ENCODE measurements around the gene COG3.

COG3 gene

DNA sequence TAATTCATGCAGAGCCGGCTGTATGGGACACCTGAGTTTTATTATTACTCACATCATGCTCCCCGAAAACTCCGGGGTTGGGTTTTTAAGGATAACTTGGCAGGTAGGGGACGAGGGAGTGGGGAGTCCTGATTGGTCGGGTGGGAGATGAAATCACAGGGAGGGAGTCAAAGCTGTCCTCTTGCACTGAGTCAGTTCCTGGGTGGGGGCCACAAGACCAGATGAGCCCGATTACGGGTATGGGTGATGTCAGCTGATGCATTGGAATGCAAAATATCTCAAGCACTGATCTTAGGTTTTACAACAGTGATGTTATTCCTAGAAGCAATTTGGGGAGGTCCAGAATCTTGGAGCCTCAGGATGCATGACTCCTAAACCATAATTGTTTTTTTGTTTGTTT is 18.6 kb upstream of the COG3 start:
- DNase-seq (ENCODE audit: low spot score): no peak

DNA sequence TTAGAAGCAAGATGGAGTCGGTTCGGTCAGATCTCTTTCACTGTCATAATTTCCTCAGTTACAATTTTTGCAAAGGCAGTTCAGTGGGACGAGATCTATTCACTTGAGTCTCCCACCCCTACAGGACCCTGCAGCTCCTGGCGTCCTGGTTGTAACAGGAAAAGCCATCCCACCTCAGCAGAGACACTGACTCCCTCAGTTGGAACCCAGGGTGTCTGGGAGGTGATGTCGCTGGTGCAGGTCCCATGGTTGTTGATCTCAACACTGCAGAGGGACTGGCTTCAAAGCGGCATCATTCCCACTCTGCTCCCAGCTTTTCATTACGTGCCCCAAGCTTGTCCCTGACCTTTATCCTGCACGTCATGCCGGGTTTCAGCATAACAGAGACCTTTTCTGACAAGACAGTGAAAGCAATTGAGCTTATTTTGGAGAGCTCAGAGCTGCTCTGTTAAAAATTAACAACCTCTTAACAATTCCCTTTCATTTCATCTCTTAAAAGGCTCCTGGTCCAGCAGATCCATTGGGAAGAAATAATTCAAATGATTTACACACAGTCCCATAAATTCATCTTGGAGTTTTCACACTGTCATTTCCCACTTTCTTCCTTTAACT is 17.6 kb upstream of the COG3 start:
- DNase-seq (ENCODE audit: low spot score): no peak

DNA sequence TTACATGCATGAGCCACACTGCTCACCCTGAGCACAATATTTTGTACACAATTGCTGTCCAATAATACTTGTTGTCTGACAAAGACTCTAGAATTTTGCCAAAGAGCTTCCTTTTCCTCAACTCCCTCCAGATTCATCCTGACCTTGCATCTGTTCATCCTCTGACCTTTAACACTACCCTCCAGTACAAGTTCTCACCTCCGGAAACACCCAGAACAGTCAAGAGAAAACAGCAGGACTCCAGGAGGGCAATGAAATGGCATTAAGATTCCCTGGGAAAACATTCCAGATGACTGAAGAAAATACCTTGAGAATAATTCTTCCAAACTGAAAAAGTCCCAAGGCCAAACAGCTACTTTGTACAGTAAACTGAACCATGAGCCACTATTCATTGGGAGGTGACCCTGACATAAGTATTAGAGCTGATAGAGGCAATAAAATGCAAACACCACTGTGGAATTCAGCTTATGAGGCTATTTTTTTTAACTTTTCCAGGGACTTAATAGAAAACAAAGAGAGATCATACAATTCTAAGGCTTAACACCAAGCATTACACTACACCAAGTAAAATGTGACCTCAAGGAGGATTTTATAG is 15.7 kb upstream of the COG3 start:
- no peak for DNase-seq (ENCODE audit: low spot score)

GRCh38 chr13:45451282-45451681 is 13.5 kb upstream of the COG3 start:
- no peak for DNase-seq (ENCODE audit: low spot score)

- no peak for DNase-seq (ENCODE audit: low spot score)
Measured at GRCh38 chr13:45454204-45454603, 10.5 kb upstream of the COG3 start.

GRCh38 chr13:45456196-45456972 is 8.4 kb upstream of the COG3 start:
- DNase-seq (ENCODE audit: low spot score): peak; percentile 44

DNA sequence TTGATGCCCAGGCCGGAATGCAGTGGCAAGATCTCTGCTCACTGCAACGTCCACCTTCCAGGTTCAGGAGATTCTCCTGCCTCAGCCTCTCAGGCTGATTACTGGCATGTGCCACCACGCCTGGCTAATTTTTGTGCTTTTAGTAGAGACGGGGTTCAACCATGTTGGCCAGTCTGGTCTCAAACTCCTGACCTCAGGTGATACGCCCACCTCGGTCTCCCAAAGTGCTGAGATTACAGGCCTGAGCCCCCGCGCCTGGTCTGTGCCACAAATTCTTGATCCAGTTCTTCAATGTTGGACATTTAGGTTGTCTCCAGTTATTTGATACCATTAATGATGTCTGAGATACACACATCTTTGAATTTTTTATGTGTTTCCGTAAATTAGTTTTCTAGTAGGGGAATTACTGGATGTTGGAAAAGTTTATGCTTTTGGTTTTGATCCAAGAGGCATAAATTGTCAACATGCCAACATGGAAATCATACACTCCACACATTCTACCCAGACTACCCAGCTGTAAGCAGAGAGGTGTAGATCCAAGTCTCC is 525 bp upstream of the COG3 start:
- DNase-seq (ENCODE audit: low spot score): no peak

- no peak for DNase-seq (ENCODE audit: low spot score)
Measured at GRCh38 chr13:45466359-45466758, 1.6 kb downstream of the COG3 start.

- DNase-seq (ENCODE audit: low spot score): no peak
Measured at GRCh38 chr13:45468635-45469034, 3.9 kb downstream of the COG3 start.

GRCh38 chr13:45472171-45472705 is 7.5 kb downstream of the COG3 start:
- DNase-seq (ENCODE audit: low spot score): no peak

DNA sequence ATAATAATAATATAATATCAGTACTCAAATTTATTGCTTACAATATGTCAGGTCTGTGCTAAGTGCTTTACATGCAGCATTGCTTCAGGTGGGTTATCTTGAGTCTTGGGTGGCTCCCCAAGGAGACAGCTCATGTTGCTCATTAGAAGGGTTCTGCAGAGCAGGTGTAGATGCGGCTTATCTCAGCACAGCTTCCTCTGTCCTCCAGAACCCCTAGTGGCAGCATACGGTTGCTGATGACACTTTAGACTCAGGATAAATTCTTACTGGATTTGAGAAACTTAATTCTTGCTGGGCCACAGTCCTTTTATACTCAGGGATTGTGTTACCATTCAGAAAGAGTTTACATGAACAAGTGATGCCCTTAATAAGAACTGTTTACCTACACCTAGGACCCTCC is 8.9 kb downstream of the COG3 start:
- peak; percentile 27 for DNase-seq (ENCODE audit: low spot score)

DNA sequence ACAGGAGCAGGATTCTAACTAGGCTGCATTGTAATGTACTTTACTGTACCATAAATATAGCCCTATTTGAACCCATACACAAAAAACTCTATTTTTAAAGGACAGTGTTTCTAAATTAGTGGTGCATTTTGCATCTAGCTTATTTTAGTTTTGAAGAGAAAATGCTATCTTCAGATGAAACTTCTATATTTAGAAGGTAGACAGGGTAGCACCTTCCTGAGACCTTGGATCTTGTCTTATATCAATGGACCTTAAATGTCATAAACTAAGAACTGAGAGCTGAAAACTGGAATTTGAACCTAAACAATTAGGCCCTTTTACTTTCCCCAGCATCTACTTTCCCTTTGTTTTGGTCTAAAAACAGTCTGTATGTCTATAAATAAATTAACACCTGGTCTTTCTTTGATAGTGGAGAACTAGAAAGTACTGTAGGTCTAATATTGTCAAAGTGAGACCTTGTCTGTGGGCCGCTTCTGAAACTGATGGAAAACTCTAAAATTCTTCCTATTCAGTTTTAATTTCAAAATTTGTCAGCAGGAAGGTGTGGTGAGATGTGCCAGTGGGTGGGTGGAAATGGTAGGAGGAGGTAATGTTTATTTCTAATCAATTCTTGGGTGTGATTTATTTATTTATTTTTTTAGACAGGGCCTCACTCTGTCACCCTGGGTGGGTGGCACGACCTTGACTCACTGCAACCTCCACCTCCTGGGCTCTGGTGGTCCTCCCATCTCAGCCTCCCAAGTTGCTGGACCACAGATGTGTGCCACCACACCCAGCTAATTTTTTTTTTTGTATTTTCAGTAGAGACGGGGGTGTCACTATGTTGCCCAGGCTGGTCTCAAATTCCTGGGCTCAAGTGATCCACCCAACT is 10.1 kb downstream of the COG3 start:
- DNase-seq (ENCODE audit: low spot score): no peak

DNA sequence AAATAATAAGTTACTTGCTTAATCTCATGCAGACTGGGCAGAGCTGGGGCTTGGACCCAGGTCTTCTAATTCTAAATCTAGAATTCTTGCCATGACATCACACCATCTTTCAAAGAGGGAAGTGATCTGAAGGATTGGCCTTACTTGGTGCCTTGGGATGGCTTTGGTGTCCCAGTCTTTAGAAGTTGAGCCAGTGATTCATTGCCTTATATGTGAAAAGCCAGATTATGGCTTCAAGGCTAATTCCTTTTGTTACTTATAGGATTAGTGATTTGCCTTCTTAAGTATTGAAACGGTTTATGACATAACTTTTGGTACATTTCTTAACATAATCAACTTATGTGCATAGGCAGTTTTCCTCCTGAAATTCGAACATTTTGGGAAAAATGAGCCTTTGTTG is 14.9 kb downstream of the COG3 start:
- no peak for DNase-seq (ENCODE audit: low spot score)

GRCh38 chr13:45481688-45482087 is 16.9 kb downstream of the COG3 start:
- no peak for DNase-seq (ENCODE audit: low spot score)

DNA sequence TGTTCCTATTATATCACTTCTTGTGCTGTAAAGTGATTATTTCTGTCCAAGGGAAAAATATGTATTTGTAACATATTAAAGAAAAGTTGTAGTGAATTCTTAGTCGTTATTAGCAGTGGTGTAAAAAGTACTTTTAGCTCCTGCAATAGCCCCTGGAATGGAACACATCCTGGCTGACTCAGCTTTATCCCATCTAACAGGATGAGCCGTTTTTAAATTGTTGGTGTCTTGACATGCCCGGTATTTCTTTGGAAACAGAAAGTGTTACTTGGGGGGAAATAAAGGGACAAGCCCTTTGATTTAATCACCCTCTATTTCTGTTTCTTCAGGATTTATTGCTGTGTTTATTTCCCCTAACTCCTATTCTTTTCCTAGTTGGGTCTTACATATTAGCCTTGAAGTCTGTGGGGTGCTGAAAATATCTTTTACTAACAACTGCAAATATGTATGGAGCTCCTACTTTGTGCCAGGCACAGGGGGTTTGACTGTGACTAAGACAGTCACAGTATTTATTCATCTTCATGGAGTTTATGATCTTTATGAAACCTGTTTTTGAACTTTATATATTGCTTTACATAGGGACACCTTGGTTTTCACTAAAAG is 17.9 kb downstream of the COG3 start:
- DNase-seq (ENCODE audit: low spot score): no peak

DNA sequence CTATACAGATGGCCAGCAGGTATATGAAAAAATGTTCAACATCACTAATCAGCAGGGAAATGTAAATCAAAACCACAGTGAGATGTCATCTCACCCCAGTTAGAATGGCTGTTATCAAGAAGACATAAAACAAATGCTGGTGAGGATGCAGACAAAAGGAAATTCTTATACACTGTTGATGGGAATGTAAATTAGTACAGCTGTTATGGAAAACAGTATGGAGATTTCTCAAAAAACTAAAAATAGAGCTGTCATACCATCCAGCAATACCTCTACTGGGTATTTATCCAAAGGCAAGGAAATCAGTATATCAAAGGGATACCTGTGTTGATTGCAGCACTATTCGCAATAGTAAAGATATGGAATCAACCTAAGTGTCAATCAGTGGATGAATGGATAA is 22.9 kb downstream of the COG3 start:
- DNase-seq (ENCODE audit: low spot score): no peak

DNA sequence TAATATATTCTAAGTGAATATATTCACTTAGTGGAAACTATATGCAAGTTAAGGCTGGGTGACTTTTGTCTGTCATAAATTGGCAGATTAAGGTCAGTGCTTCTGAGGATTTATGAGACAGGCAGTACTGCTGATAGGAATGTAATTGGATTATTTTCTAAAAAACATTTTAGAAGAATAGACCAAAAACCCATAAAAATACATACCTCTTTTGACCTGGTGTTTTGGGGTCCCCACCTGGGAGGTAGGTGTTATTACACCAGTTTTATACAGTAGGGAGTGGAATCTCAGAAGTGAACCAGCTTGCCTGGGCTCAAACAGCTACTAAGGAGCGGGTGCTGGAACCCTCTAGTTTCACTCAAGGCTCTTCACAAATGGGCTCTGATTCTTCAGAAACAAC is 25.3 kb downstream of the COG3 start:
- no peak for DNase-seq (ENCODE audit: low spot score)

GRCh38 chr13:45492538-45492937 is 27.8 kb downstream of the COG3 start:
- no peak for DNase-seq (ENCODE audit: low spot score)

DNA sequence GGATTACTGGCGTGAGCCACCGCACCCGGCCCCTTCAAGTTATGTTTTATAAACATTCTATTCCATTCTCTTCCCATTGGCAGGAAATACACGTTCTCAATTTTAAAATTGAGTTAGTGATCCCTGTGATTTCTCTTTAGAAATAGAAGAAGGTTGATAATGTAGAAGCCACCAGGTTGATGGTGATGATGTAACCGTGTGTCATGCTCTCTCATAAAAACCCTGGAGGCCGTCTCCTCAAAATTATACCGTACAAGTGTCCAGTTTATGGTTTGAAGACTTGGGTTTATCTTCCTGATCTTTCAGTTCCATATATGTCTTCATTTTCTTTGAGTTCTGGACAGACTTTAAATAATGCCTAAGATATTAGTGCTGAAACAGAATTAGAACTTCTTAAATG is 32.2 kb downstream of the COG3 start:
- DNase-seq (ENCODE audit: low spot score): no peak

- DNase-seq (ENCODE audit: low spot score): no peak
Measured at GRCh38 chr13:45500492-45501174, 35.9 kb downstream of the COG3 start.

DNA sequence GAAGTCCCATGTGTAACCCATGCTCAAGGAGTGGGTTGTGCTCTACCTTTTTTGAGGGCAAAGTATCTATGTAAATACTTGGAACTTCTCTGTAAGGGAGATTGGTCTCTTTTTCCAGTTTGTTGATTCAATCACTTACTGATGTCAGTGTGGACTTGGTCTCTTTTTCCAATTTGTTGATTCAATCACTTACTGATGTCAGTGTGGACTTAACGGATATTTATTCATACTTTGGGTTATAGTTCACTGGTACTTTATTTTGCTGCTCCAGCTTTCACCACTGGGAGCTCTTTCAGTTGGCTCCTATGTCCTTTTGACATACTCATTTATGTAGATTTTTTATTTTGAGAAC is 36.4 kb downstream of the COG3 start:
- no peak for DNase-seq (ENCODE audit: low spot score)
